Measurements from ENCODE around the gene HOMER2. TPM values are rescaled to one million over a fixed set of nuclear protein-coding genes. Genes with fewer than 3 reads are reported as not detected.
A peak's percentile ranks its signal among the peaks of the same experiment; 100 is the strongest.

Gene HOMER2
- total RNA-seq, 1 donor from 2014 or later = 0.20 TPM

- no peak for DNase-seq (ENCODE audit: low read depth in 2 of 2)
These were observed 21.3 kb downstream of the HOMER2 start for GRCh38 chr15:82931221-82931620.

GRCh38 chr15:82930461-82930860 is 22.1 kb downstream of the HOMER2 start:
- no peak for DNase-seq (ENCODE audit: low read depth in 2 of 2)

- no peak for DNase-seq (ENCODE audit: low read depth in 2 of 2)
These were observed 23.8 kb downstream of the HOMER2 start for GRCh38 chr15:82928711-82929110.

DNA sequence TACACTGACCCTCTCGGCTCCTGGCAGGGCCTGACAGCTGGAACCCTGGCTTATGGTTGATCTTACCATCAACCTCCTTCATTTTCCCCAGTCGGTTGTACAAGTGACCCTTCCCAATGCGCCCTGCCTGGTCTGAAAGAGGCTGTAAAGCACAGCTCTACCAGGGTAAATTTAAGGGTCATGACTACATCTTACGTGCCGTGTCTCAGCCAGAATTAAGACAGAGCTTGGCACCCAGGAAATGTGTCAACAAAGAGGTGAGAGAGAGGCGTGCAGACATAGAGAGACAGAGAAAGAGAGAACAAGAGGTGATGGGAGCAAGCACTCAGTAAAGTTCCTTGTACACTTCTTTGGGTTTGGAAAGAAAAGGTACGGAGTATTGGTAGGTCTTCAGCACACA is 28.8 kb downstream of the HOMER2 start:
- DNase-seq (ENCODE audit: low read depth in 2 of 2) = no peak

- no peak for DNase-seq (ENCODE audit: low read depth in 2 of 2)
These were observed 29.8 kb downstream of the HOMER2 start for GRCh38 chr15:82922737-82923136.

- DNase-seq (ENCODE audit: low read depth in 2 of 2) = no peak
These were observed 30.6 kb downstream of the HOMER2 start for GRCh38 chr15:82921939-82922338.

DNA sequence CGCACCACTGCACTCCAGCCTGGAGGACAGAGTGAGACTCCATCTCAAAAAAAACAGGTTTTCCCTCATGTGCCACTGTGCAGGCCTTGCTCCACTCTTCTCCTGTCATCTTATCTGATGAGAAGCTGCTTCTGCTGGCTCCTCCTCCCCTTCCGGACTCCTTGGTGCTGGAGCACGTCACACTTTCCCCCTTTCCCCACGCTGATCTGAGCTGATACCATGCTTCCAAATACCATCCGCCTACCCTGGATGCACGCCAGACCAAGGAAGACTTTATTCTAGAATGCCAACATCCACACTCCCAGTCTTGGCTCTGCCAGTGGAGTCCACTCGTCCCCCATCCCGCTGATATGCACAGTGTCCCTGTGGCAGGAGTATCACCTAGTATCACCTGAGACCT is 31.3 kb downstream of the HOMER2 start:
- no peak for DNase-seq (ENCODE audit: low read depth in 2 of 2)

- peak in 1 of 2 donors; percentile 30 for DNase-seq (ENCODE audit: low read depth in 2 of 2)
These were observed 33.2 kb downstream of the HOMER2 start for GRCh38 chr15:82919231-82919886.

DNA sequence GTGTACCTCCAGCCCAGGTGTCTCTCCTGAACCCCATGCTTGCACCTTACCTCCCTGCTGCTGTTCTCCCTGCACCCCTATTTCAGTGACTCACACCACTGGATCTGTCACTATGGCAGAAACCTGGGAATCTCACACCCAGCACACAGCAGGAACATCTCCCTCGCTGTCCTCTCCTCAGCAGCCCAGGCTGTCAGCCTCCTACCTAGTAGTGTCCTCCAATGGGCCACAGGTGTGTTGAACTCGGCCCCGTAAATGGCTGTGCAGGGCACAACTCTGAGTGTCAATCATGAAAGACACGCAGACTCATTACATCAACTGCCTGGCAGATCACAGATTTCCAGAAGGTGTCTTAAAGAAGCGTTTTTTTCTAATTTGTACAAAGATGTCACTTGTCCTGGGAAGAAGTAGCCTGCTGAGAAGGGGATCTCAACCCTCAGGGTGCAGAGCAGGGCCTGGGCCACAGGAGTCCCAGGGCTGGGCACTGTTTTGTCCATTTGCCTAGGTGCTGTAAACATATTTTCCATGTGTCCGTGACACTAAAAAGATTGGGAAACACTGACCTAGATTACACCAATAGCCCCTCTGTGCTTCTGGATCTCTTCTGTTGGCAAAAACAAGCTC is 33.8 kb downstream of the HOMER2 start:
- DNase-seq (ENCODE audit: low read depth in 2 of 2) = no peak

DNA sequence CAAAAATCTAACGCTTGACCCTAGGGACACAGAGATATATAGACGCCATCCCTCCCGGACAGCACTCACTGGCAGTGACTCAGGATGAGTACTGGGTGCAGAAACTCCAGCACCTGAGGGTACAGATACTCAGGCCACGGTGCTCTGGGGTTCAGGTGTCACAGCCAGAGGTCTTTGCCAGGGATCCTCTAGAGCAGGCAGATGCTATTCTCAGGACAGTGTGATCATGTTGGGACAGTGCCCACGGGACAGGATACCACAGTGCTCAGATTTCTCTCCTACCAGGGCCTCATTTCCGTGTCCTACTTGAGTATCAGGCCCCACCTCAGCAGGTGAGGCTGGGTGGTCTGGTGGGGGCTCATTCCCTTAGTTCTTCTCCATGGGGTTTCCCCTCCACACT is 34.4 kb downstream of the HOMER2 start:
- no peak for DNase-seq (ENCODE audit: low read depth in 2 of 2)

GRCh38 chr15:82917249-82917648 is 35.3 kb downstream of the HOMER2 start:
- no peak for DNase-seq (ENCODE audit: low read depth in 2 of 2)

DNA sequence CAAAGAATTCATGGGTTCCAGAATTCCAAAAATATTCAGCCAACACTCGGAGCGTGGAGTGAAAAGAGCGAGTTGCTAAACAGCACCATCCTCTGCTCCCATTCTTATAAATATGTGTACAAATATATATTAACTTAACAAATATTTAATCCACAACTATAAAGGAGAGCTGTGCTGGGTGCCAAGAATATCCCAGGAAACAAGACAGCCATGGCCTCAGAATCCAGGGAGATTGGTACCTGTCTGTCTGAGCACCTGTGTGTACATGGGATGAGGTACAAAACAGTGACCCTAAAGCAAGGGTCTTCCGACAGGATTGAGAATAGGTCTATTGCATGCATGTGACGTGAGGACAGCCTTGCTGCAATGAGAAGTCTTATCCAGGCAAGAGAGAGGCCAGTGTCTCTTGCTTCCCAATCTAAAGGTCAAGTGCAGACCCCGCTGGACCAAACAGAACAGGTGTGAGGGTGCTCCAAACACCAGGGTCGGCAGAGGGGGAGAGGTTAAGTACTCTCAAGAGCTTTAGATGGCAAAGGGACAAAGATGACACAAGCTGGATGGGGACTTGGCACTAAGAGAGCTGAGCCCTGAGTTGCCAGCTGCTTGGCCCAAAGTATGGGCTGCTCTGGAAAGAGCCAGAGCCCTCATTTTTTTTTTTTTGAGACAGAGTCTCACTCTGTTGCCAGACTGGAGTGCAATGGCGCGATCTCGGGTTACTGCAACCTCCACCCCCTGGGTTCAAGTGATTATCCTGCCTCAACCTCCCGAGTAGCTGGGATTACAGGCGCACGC is 36.2 kb downstream of the HOMER2 start:
- no peak for DNase-seq (ENCODE audit: low read depth in 2 of 2)

- no peak for DNase-seq (ENCODE audit: low read depth in 2 of 2)
These were observed 38.1 kb downstream of the HOMER2 start for GRCh38 chr15:82914396-82914795.

DNA sequence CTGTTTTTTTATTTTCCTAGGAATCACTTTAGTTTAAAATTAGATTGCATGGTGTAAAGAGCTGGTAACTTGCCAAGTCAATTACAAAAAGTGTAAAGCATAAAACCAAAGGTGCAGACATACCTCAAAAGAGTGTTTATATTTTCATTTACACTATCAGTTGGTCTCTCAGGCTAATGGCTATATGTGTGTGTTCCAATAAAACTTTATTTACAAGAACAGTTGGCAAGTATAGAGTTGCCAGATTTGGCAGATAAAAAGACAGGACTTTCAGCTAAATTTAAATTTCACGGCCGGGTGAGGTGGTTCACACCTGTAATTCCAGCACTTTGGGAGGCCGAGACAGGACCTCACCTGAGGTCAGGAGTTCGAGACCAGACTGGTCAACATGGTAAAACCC is 41.1 kb downstream of the HOMER2 start:
- DNase-seq (ENCODE audit: low read depth in 2 of 2) = no peak

DNA sequence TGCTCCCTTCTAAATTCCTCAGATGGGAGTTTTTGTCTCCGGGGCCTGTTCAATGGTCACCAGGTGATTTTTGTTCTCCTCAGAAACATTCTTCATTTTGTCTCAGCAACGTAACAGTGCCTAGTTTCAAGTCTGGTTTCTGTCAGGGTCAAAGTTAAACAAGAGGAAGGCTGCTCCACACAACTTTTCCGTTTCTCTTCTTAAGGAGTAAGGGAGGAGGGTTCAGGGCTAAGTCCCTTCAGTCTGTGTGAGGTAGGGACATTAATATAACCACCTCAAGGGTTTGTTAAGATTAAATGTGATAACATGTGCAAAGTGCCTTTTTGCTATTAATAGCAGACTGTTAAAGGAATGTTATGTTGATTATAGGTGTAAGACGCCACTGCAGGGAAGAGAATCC is 41.8 kb downstream of the HOMER2 start:
- DNase-seq (ENCODE audit: low read depth in 2 of 2) = no peak

GRCh38 chr15:82909080-82909815 is 43.3 kb downstream of the HOMER2 start:
- DNase-seq (ENCODE audit: low read depth in 2 of 2) = no peak

- DNase-seq (ENCODE audit: low read depth in 2 of 2) = no peak
These were observed 45.2 kb downstream of the HOMER2 start for GRCh38 chr15:82907350-82907749.

- no peak for DNase-seq (ENCODE audit: low read depth in 2 of 2)
These were observed 47.9 kb downstream of the HOMER2 start for GRCh38 chr15:82904574-82904973.

GRCh38 chr15:82903511-82903910 is 49.0 kb downstream of the HOMER2 start:
- DNase-seq (ENCODE audit: low read depth in 2 of 2) = no peak

- no peak for DNase-seq (ENCODE audit: low read depth in 2 of 2)
These were observed 51.3 kb downstream of the HOMER2 start for GRCh38 chr15:82901114-82901805.

DNA sequence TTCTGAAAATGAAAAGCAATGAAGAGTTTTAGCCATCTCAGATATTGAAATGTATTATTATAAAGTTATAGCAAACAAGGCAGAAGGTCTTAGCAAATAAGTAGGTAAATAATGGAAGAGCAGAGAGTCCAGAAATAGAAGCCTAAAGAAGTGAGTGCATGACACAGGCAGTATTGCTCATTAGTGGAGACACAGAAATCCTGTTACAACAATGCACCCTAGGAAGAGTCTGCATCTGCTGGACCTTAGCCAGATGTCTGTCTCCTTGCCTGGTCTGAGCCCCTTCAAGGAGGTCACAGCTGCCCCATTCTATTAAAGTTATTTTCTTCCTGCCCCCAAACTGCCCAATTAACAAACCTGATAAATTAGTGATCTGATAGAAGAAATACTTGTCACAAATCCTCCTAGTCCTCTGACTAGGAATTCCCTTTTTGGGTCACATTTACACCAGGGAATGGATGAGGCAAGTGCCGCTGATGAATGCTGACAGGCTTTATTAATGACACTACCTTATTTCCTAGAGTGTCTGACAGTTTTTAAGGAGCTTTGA is 51.9 kb downstream of the HOMER2 start:
- no peak for DNase-seq (ENCODE audit: low read depth in 2 of 2)

Measured in lung microvascular endothelial cell (primary cell).